Transverse colon (tissue), 4 donors: ENCODE data around the gene CHRNA9. TPM values are rescaled to one million over a fixed set of nuclear protein-coding genes. Genes with fewer than 3 reads are reported as not detected.

Experiments used
- DNase-seq: peaks from one replicate; pipeline ENCODE4 v3.0.0-alpha.2; 2019
- H3K27ac ChIP-seq, 4 donors: fragments of 200-600 bp; sonication (generic); 2 replicates each; pipeline ENCODE4 v1.5.1; 2016 to 2018; ENCODE audit warnings: inconsistent platforms in 4 of 4
- H3K27me3 ChIP-seq: fragments of 200-600 bp; sonication (generic); 2 replicates; pipeline ENCODE4 v1.5.1; 2017; ENCODE audit warnings: inconsistent platforms
- H3K36me3 ChIP-seq, 4 donors: fragments of 200-600 bp; sonication (generic); 2 replicates each; pipeline ENCODE4 v1.5.1; 2017 to 2019; ENCODE audit warnings: inconsistent platforms in 4 of 4
- H3K4me1 ChIP-seq, 4 donors: fragments of 200-600 bp; sonication (generic); 2 replicates each; pipeline ENCODE4 v1.5.1; 2017 to 2020; ENCODE audit warnings: inconsistent platforms in 4 of 4
- H3K4me3 ChIP-seq, 4 donors: fragments of 200-600 bp; sonication (generic); 1 replicate in 1 of 4; 2 replicates in 3 of 4; pipeline versions ENCODE4 v1.5.1 to v1.6.1; 2017 to 2019; ENCODE audit warnings: inconsistent platforms in 4 of 4
- H3K9me3 ChIP-seq, 2 donors: fragments of 200-600 bp; sonication (generic); 2 replicates each; pipeline ENCODE4 v1.5.1; 2017 to 2019; ENCODE audit warnings: inconsistent platforms in 2 of 2
- EP300 ChIP-seq: sonication (generic); formaldehyde crosslinking; IDR thresholded peaks from one replicate; pipeline ENCODE4 v1.6.1; 2017; ENCODE audit warnings: antibody characterized with exemption, low read depth
- POLR2A ChIP-seq: fragments of 450-650 bp; IDR thresholded peaks from one replicate; pipeline ENCODE4 v1.6.1; 2016; ENCODE audit warnings: antibody characterized with exemption, mild to moderate bottlenecking, moderate library complexity
- POLR2AphosphoS5 ChIP-seq, 3 donors: sonication (generic); formaldehyde crosslinking; IDR thresholded peaks; one replicate each; pipeline ENCODE4 v1.6.1; 2016; ENCODE audit warnings: antibody characterized with exemption in 3 of 3
- WGBS, 2 donors: methylation state at CpG; one replicate each; pipeline ENCODE4 v1.1.5; 2018; ENCODE audit warnings: low coverage in 1 of 2; 5-methylcytosine and 5-hydroxymethylcytosine counted together
- in situ Hi-C, 4 donors: fragments of 200-750 bp; cut with MboI; loops; one replicate each; pipeline versions ENCODE4 v1.15.0 to v1.15.1; 2017; ENCODE audit warnings: low sequenced_read_pairs in 3 of 4, low pct_ligation_motif_present in 1 of 4, low pct_unique_long_range_greater_than_20kb in 1 of 4
- intact Hi-C: fragments of 100-400 bp; cut with DNase I; formaldehyde crosslinking; loops from one replicate; pipeline ENCODE4 v1.15.1; 2023; ENCODE audit warnings: low total_unique reads
- total RNA-seq, 4 donors: library from RNA; depleted of rRNA; stranded (reverse); fragments of >200 nt; gene quantifications; one replicate each; pipeline ENCODE4 v1.1.0, GENCODE V29; 2016
- TF ChIP-seq, protein P1 (sequence below), 5 experiments: fragments of 200-600 bp in 3 of 5; fragments of 450-650 bp in 2 of 5; sonication (generic) in 3 of 5; IDR thresholded peaks; 1 replicate in 2 of 5; 2 replicates in 3 of 5; pipeline ENCODE4 v1.5.1; 2016 to 2017; ENCODE audit warnings: antibody characterized with exemption in 5 of 5, inconsistent platforms in 3 of 5, mild to moderate bottlenecking in 2 of 5, moderate library complexity in 1 of 5

Gene CHRNA9
- total RNA-seq, 4 donors from 2014 or later: not detected

DNA sequence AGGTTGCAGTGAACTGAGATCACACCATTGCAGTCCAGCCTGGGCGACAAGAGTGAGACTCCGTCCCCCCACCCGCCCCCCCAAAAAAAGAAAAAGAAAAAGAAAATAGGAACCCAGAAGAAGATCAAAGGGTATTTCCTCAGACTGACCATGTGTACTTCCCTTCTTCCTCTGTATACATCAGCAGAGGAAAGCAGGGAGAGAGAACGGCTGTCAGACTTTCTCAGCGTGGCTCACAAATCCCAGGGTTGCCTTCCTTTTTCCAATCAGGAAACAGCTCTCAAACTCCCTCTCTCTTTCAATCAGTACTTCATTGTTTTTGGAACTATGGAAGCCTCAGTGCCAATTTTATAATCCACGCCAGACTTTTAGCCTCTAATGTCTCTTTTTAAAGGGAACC lies 59.1 kb downstream of the CHRNA9 start:
- DNase-seq: no peak
- Histone ChIP-seq H3K9me3 (no peaks in the 10 kb centered on the region), H3K4me1 (peaks cover 0 to 3% (median 0%) of the 10 kb centered on the region in 4 donors), H3K27ac (no peak overlapping the region), H3K36me3 (no peaks in the 10 kb centered on the region), H3K4me3 (no peak overlapping the region), H3K27me3 (no peaks in the 10 kb centered on the region)
- intact Hi-C loops (no loop called here), in situ Hi-C loops (no loop called here)
- 70 to 73% methylated on average over 2 to 6 of the region's 6 CpGs for WGBS, 2 donors
- TF ChIP-seq EP300: no peak
- TF ChIP-seq, protein P1, sequence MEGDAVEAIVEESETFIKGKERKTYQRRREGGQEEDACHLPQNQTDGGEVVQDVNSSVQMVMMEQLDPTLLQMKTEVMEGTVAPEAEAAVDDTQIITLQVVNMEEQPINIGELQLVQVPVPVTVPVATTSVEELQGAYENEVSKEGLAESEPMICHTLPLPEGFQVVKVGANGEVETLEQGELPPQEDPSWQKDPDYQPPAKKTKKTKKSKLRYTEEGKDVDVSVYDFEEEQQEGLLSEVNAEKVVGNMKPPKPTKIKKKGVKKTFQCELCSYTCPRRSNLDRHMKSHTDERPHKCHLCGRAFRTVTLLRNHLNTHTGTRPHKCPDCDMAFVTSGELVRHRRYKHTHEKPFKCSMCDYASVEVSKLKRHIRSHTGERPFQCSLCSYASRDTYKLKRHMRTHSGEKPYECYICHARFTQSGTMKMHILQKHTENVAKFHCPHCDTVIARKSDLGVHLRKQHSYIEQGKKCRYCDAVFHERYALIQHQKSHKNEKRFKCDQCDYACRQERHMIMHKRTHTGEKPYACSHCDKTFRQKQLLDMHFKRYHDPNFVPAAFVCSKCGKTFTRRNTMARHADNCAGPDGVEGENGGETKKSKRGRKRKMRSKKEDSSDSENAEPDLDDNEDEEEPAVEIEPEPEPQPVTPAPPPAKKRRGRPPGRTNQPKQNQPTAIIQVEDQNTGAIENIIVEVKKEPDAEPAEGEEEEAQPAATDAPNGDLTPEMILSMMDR (IDR thresholded peaks at IDR 0.05): no peak
- TF ChIP-seq POLR2A: no peak
- TF ChIP-seq POLR2AphosphoS5 (IDR thresholded peaks at IDR 0.05): no peak

DNA sequence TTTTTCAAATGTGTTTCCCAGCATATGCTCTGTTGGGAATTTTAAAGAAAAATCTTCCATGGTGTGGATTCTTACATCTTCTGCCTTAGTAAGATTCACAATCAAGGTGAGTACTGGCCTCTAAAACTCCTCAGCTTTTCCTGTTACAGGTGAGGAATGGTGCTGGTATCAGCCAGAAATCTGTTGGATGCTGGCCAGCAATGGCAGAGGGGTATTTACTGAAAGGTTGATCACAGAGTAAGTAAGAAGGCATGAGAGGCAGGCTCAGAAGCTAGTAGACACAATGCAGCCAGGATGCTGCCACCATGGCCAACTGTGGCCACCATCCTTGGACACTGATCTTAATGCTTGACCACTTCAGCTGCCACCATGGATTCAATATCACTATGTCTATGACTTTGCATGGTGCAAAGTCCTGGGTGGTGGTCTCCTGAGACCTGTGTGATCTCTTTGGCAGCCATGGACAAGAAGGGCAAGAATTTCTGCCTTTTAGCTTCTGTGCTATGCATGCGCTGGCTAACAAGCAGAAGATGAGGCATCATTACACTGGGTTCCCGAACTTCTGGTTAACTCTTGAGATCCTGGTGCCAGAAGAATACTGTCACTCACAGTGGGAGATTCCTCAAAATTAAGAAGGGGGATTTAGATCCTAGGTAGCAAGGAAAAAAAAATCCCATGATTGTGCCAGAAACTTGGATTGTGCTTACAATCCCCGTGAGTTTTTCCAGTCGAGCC lies 60.2 kb downstream of the CHRNA9 start:
- Histone ChIP-seq H3K4me1 (peaks cover 0 to 11% (median 0%) of the 10 kb centered on the region in 4 donors), H3K36me3 (no peaks in the 10 kb centered on the region), H3K27me3 (no peaks in the 10 kb centered on the region), H3K9me3 (no peaks in the 10 kb centered on the region), H3K27ac (no peak overlapping the region), H3K4me3 (no peak overlapping the region)
- TF ChIP-seq POLR2A: no peak
- TF ChIP-seq, protein P1 (IDR thresholded peaks at IDR 0.05): no peak
- TF ChIP-seq POLR2AphosphoS5 (IDR thresholded peaks at IDR 0.05): no peak
- no peak for TF ChIP-seq EP300
- in situ Hi-C loops (no loop called here), intact Hi-C loops (no loop called here)
- no peak for DNase-seq
- 7 to 44% methylated on average over 2 to 4 of the region's 4 CpGs for WGBS, 2 donors

DNA sequence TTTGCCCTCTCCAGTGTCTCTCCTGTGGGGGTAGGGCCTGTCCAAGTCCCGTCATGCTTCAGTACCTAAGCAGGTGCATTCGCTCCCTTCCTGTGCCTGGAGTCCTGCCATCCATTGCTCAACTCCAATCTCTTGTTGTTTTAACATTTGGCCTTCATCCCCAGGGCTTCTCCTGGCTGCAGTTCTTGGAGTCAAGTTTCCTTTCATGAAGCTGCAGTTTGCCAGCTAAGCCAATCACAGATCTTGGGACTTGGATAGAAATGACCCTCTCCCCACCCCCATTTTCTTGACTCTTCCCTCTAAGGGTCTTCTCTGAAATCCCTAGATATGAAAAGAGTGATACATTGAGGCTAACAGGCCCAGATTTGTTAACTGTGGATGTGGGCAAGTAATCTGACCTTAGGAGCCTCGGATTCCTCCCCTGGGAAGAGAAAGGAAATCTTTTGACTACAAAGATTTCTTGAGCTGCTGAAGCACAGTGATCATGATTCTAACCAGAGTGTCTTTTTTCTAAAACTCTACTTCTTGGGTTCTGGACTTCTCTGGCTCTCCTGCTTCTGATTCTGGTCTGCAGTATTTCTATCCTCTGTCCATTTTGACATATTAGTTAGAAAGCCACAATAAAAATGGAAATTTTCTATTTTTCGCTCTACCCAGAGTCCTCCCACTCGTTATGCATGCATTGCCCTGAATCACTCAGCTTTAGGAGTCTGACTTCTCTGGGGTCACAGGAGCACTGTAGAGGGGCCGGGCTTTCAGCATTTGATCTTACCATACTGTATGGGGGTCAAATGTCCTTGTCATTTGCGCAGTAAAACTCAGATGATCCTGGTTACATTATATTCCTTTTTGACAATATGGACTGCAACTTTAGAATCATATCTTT lies 61.0 kb downstream of the CHRNA9 start:
- 44 to 57% methylated on average over 7 of the region's 7 CpGs for WGBS, 2 donors
- in situ Hi-C loops (no loop called here), intact Hi-C loops (no loop called here)
- Histone ChIP-seq H3K9me3 (no peaks in the 10 kb centered on the region), H3K27ac (no peak overlapping the region), H3K36me3 (no peaks in the 10 kb centered on the region), H3K4me1 (peaks cover 0 to 11% (median 0%) of the 10 kb centered on the region in 4 donors), H3K27me3 (no peaks in the 10 kb centered on the region), H3K4me3 (no peak overlapping the region)
- peak; percentile 57 for DNase-seq
- no peak for TF ChIP-seq POLR2A
- no peak for TF ChIP-seq POLR2AphosphoS5 (IDR thresholded peaks at IDR 0.05)
- TF ChIP-seq, protein P1 (IDR thresholded peaks at IDR 0.05): no peak
- no peak for TF ChIP-seq EP300

DNA sequence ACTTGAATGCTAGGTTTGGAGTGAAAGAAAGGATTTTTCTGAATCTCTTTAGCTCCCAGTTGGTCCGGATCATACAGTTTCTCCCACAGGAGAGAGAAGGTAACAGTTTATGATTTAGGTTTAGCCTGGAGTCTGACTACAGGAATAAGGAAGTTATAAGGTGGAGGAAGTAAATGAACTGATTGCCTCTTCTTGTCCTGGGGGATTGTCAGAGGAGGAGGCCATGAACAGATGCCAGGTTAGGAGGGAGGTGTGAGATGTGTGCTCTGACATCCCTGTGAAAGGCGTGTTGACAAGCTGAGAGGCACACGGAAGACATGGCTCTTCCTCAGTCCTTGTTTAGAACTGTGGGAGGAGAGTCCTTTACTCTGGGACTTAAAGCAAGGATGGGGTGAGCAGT lies 64.4 kb downstream of the CHRNA9 start:
- no peaks in the 10 kb centered on the region for H3K36me3 ChIP-seq
- no peaks in the 10 kb centered on the region for H3K27me3 ChIP-seq
- H3K27ac ChIP-seq: peak overlapping the region in 1 of 4 donors; percentile 6
- no peak overlapping the region for H3K4me3 ChIP-seq
- in situ Hi-C loops: no loop called here
- 43 to 48% methylated on average over 3 of the region's 3 CpGs for WGBS, 2 donors
- no peak for DNase-seq
- peaks cover 0 to 21% (median 4%) of the 10 kb centered on the region in 4 donors for H3K4me1 ChIP-seq
- intact Hi-C loops: no loop called here
- no peak for TF ChIP-seq POLR2AphosphoS5 (IDR thresholded peaks at IDR 0.05)
- TF ChIP-seq, protein P1 (IDR thresholded peaks at IDR 0.05): no peak
- TF ChIP-seq EP300: no peak
- TF ChIP-seq POLR2A: no peak
- H3K9me3 ChIP-seq: no peaks in the 10 kb centered on the region
